Activated naive CD4-positive, alpha-beta T cell treated with anti-CD3 and anti-CD28 coated beads, Interleukin-2, amount 50 U/mL, for 16 hours (primary cell): Measurements from ENCODE around the gene FASTKD1.
"Not testable (repeated sequence)": the region's sequence is repeated elsewhere in the genome, so short reads cannot be mapped to it uniquely, and the experiment has no call there.

ENCODE experiments used
- DNase-seq: peaks from one replicate; pipeline ENCODE4 v3.0.0-alpha.2; 2020

Gene FASTKD1

GRCh38 chr2:169569948-169570347 lies 3.7 kb downstream of the FASTKD1 start:
- no peak for DNase-seq

GRCh38 chr2:169565686-169566085 lies 8.0 kb downstream of the FASTKD1 start:
- DNase-seq = no peak

- DNase-seq = no peak
Measured at GRCh38 chr2:169562519-169562918, 11.1 kb downstream of the FASTKD1 start.

GRCh38 chr2:169562084-169562483 lies 11.6 kb downstream of the FASTKD1 start:
- not testable (repeated sequence) for DNase-seq

- no peak for DNase-seq
Measured at GRCh38 chr2:169561364-169561763, 12.3 kb downstream of the FASTKD1 start.

- no peak for DNase-seq
Measured at GRCh38 chr2:169546756-169547155, 26.9 kb downstream of the FASTKD1 start.

- DNase-seq = no peak
Measured at GRCh38 chr2:169542433-169542832, 31.2 kb downstream of the FASTKD1 start.

GRCh38 chr2:169540146-169540545 lies 33.5 kb downstream of the FASTKD1 start:
- DNase-seq = no peak

- not testable (repeated sequence) for DNase-seq
Measured at GRCh38 chr2:169539460-169539859, 34.2 kb downstream of the FASTKD1 start.

GRCh38 chr2:169528271-169528701 lies 45.4 kb downstream of the FASTKD1 start:
- peak; percentile 70 for DNase-seq

- no peak for DNase-seq
Measured at GRCh38 chr2:169526451-169526850, 47.2 kb downstream of the FASTKD1 start.

GRCh38 chr2:169525434-169525833 lies 48.2 kb downstream of the FASTKD1 start:
- DNase-seq = no peak

GRCh38 chr2:169523681-169524080 lies 50.0 kb downstream of the FASTKD1 start:
- DNase-seq = no peak

- DNase-seq = no peak
Measured at GRCh38 chr2:169520896-169521295, 52.8 kb downstream of the FASTKD1 start.

- DNase-seq = not testable (repeated sequence)
Measured at GRCh38 chr2:169516488-169516995, 57.1 kb downstream of the FASTKD1 start.

GRCh38 chr2:169514758-169515157 lies 58.9 kb downstream of the FASTKD1 start:
- not testable (repeated sequence) for DNase-seq

- DNase-seq = no peak
Measured at GRCh38 chr2:169513926-169514325, 59.7 kb downstream of the FASTKD1 start.

- DNase-seq = no peak
Measured at GRCh38 chr2:169513094-169513493, 60.6 kb downstream of the FASTKD1 start.

GRCh38 chr2:169512525-169512924 lies 61.1 kb downstream of the FASTKD1 start:
- DNase-seq = no peak

- no peak for DNase-seq
Measured at GRCh38 chr2:169511818-169512217, 61.8 kb downstream of the FASTKD1 start.

- DNase-seq = no peak
Measured at GRCh38 chr2:169510496-169510895, 63.2 kb downstream of the FASTKD1 start.

- no peak for DNase-seq
Measured at GRCh38 chr2:169509955-169510354, 63.7 kb downstream of the FASTKD1 start.

- no peak for DNase-seq
Measured at GRCh38 chr2:169509298-169509885, 64.3 kb downstream of the FASTKD1 start, which contains the start of gene KLHL41. Gene KLHL41, plus strand, starts transcription at chr2:169509702. Its CDS starts 77 bp downstream, at chr2:169509779.

- no peak for DNase-seq
Measured at GRCh38 chr2:169507698-169508097, 66.0 kb downstream of the FASTKD1 start.

GRCh38 chr2:169504651-169505050 lies 69.0 kb downstream of the FASTKD1 start:
- no peak for DNase-seq
